Stimulated activated CD8-positive, alpha-beta memory T cell treated with anti-CD3 and anti-CD28 coated beads, Interleukin-7, amount 100 ng/mL, for 48 hours (primary cell): ENCODE data around the gene KCNK18.
"Not testable (repeated sequence)": the region's sequence is repeated elsewhere in the genome, so short reads cannot be mapped to it uniquely, and the experiment has no call there.

ENCODE experiments used
- DNase-seq, 2 donors: peaks; one replicate each; pipeline ENCODE4 v3.0.0-alpha.2; 2020; ENCODE audit warnings: low read depth in 1 of 2; ENCODE audit errors: extremely low read depth in 1 of 2

KCNK18 gene

GRCh38 chr10:117169480-117169879, 27.8 kb upstream of the KCNK18 start:
- DNase-seq = no peak

- no peak for DNase-seq
Measured at GRCh38 chr10:117170244-117170643, 27.0 kb upstream of the KCNK18 start.

GRCh38 chr10:117174439-117175214, 22.7 kb upstream of the KCNK18 start:
- peak; percentile 47 to 68 for DNase-seq

GRCh38 chr10:117175215-117175900, 21.9 kb upstream of the KCNK18 start:
- DNase-seq = no peak

- peak in 1 of 2 donors; percentile 60 for DNase-seq
Measured at GRCh38 chr10:117175901-117176534, 21.3 kb upstream of the KCNK18 start.

GRCh38 chr10:117178190-117178589, 19.1 kb upstream of the KCNK18 start:
- DNase-seq = no peak

GRCh38 chr10:117184296-117184695, 13.0 kb upstream of the KCNK18 start:
- DNase-seq = no peak

GRCh38 chr10:117184821-117185220, 12.5 kb upstream of the KCNK18 start:
- no peak for DNase-seq

GRCh38 chr10:117185817-117186216, 11.5 kb upstream of the KCNK18 start:
- not testable (repeated sequence) for DNase-seq

GRCh38 chr10:117186832-117187615, 10.3 kb upstream of the KCNK18 start:
- no peak for DNase-seq

GRCh38 chr10:117188371-117188770, 8.9 kb upstream of the KCNK18 start:
- no peak for DNase-seq

- DNase-seq = no peak
Measured at GRCh38 chr10:117189557-117189956, 7.7 kb upstream of the KCNK18 start.

GRCh38 chr10:117198088-117198487, 799 bp downstream of the KCNK18 start:
- no peak for DNase-seq

- no peak for DNase-seq
Measured at GRCh38 chr10:117201826-117202225, 4.5 kb downstream of the KCNK18 start.

- no peak for DNase-seq
Measured at GRCh38 chr10:117204316-117204715, 7.0 kb downstream of the KCNK18 start.

GRCh38 chr10:117212176-117212575, 14.9 kb downstream of the KCNK18 start:
- DNase-seq = no peak

- DNase-seq = no peak
Measured at GRCh38 chr10:117214401-117214800, 17.1 kb downstream of the KCNK18 start.

- DNase-seq = no peak
Measured at GRCh38 chr10:117215079-117215478, 17.8 kb downstream of the KCNK18 start.

- DNase-seq = no peak
Measured at GRCh38 chr10:117216028-117216427, 18.7 kb downstream of the KCNK18 start.

- DNase-seq = peak; percentile 25 to 30
Measured at GRCh38 chr10:117216611-117217195, 19.4 kb downstream of the KCNK18 start.
